Measurements from ENCODE around the gene ENTR1. TPM values are rescaled to one million over a fixed set of nuclear protein-coding genes. Genes with fewer than 3 reads are reported as not detected.

The ENTR1 gene
- total RNA-seq, result 38.9 and 43.3 TPM in 2 replicates

GRCh38 chr9:136410500-136411287 is at the start of gene ENTR1, which contains the start of gene PMPCA:
Gene ENTR1, minus strand, starts transcription at chr9:136410614. Its CDS starts 217 bp downstream, at chr9:136410397.
Gene PMPCA, plus strand, starts transcription at chr9:136410658. Its CDS starts 11 bp downstream, at chr9:136410669.

GRCh38 chr9:136439481-136440408 is 29.3 kb upstream of the ENTR1 start, which contains the start of gene INPP5E:
Gene INPP5E, minus strand, starts transcription at chr9:136439845. Its CDS starts 426 bp downstream, at chr9:136439419.

DNA sequence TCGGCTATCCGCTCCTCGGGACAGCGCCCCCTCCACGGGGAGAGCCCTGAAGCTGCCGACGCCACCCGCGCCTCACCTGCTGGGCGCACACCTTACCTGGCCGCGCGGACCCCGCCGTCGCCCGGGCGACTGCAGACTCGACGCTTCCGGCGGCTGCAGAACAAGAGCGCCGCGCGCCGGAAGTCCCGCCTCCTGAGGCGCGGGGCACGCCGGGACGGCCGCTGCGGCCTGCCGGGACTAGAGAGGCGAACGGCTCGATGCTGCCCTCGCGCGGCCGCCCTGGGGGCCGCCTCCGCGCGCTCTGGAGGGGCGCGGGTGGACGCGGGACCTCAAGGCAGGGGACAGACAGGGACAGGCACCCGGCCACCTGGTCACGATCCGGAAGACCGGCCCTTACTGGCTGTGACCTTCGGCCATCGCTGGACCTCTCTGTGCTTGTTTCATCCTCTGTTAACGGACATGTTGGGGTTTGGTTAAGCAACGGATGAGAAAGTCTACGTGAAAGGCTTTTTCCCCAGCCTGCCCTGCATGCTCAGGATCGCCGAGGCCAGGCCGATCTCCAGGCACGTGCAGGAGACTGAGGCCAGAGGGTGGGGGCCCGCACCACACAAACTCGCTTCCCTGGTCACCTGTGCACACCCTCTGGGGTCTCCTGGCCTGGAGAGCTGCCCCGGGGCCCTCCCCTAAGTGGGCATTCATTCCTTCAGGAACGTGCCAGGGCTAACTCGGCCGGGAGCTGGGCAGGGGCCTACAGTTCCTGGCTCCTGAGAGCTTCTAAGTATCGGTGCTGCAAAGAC is 10.2 kb downstream of the ENTR1 start, which contains the start of gene SNAPC4:
SNAPC4 (minus strand) TSS at position 133 of the 797 bp plus-strand sequence. CDS start 1,742 bp downstream, outside the sequence.

DNA sequence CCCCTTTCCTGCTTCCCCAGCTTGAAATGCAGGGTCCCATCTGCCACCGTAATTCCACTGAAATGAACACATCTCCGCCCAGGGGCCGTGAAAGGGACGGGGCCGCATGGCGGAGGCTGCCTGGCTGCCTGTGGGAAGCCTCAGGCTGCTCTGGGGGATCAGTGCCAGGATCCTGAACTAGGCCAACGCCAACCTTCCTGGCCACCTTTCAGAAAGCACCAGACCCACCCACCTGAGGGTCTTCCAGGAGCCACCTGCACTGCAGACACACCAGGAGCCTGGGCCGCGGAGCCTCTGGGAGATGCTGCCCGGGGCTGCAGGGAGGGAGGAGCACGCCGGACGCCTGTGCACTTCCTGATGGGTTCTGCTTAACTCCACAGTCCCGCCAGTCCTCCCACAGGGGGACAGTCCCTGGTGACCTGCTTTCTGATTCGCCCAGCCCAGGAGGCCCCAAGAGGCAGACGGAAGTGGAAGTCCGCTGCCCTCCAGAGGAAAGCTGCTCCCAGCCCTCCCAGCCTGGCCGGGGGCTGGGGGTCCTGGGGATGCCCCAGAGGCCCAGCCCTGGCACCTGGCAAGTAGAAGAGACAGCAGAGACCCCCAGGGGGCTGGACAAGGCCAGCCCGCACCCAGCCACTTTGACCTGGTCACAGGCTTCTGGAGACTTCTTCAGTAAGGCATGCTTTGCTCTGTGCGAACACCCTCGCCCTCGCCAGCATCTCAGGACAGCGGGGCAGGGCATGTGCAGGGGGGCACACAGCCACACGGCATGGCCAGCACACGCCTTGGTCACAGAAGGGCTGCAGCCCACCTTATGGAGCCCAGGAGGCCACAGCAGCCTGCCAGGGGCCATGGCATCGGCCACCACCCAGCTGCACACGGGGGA is 36.9 kb downstream of the ENTR1 start, which contains the start of gene CARD9:
CARD9 (minus strand) TSS at position 370 of the 883 bp plus-strand sequence. CDS start 1,591 bp downstream, outside the sequence.

DNA sequence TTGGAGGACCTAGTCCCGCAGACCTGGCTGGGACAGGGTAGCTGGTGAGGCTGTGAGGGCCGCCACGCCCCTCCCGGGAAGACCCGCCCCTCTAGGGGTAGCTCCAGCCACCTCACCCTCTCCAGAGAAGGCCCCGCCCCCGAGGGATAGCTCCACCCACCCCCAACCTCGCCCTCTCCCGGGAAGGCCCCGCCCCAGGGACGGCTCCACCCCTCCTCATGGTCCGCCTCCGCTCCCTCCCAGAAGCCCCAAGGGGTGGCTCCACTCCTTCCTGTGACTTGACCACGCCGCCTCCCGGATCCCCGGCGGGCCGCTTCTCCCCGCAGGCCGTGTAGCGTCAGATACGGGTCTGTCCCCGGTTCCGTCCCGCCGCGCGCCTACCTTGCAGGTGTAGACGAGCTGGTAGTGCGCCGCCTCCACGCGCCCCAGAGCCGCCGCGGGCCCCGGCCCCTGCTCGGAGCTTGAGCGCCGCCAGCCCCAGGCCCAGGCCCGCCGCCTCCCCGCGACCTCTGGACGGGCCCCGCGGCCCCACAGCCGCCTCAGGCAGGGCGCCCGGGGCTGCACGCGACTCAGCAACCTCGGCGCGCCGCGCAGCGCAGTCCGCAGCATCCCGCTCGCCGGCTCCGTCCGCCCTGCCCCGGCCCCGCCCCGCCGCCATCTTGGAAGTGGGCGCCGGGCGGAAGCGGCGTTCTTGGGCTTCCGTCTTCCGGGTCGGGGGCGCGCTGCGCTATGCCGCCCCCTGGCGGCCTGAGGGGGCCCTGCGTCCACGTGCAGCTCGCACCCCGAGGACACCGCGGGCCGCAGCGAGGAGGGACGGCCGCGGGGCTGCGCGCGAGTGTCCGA is 47.1 kb downstream of the ENTR1 start, which contains the start of gene DNLZ:
DNLZ (minus strand) TSS at position 639 of the 843 bp plus-strand sequence; CDS start at position 609, 30 bp downstream.

Other genes starting within 250 kb of the ENTR1 start
- not detected in 2 replicates for gene LHX3, start 205.5 kb downstream of the ENTR1 start, total RNA-seq
- 15.9 and 16.4 TPM in 2 replicates for gene QSOX2, start 164.8 kb downstream of the ENTR1 start, total RNA-seq
- gene CCDC187, start 106.5 kb downstream of the ENTR1 start, total RNA-seq, result not detected in 2 replicates
- 35.8 and 43.7 TPM in 2 replicates for gene GPSM1, start 83.1 kb downstream of the ENTR1 start, total RNA-seq
- gene DNLZ, start 46.9 kb downstream of the ENTR1 start, total RNA-seq, result 4.5 and 11.3 TPM in 2 replicates
- under 0.01 and 0.65 TPM in 2 replicates for gene CARD9, start 36.9 kb downstream of the ENTR1 start, total RNA-seq
- gene SNAPC4, start 10.4 kb downstream of the ENTR1 start, total RNA-seq, result 6.5 and 8.1 TPM in 2 replicates
- 38.5 and 44.6 TPM in 2 replicates for gene PMPCA, start within 50 bp of the ENTR1 start, total RNA-seq
- 6.0 and 8.7 TPM in 2 replicates for gene INPP5E, start 29.2 kb upstream of the ENTR1 start, total RNA-seq
- gene SEC16A, start 72.4 kb upstream of the ENTR1 start, total RNA-seq, result 45.7 and 65.4 TPM in 2 replicates
- gene NOTCH1, start 135.4 kb upstream of the ENTR1 start, total RNA-seq, result 20.9 and 30.1 TPM in 2 replicates

Measured in cardiac atrium fibroblast (primary cell).